OCI-LY1 (cell line): ENCODE measurements around the gene INTS6L.

Experiments
- CTCF ChIP-seq: fragments of 200-600 bp; sonication (generic), shearing (Covaris generic); IDR thresholded peaks from 2 replicates; pipeline ENCODE4 v1.5.1; 2017; ENCODE audit warnings: mild to moderate bottlenecking, antibody characterized with exemption, low read length, moderate library complexity, mixed read lengths
- EZH2 ChIP-seq: fragments of 200-600 bp; sonication (generic), shearing (Covaris generic); IDR thresholded peaks from 2 replicates; pipeline ENCODE4 v1.8.0; 2017; ENCODE audit warnings: borderline replicate concordance, mixed run types, mild to moderate bottlenecking, antibody characterized with exemption, low read length, moderate library complexity, mixed read lengths

- TF ChIP-seq CTCF, result no peak
- no peak for TF ChIP-seq EZH2
These were observed 7.8 kb downstream of the INTS6L start for GRCh38 chrX:135528254-135528653.
